Stimulated activated CD8-positive, alpha-beta memory T cell treated with anti-CD3 and anti-CD28 coated beads, Interleukin-4, amount 100 ng/mL, for 4 hours (primary cell): ENCODE results near the gene CDK2.
"Not testable (repeated sequence)": the region's sequence is repeated elsewhere in the genome, so short reads cannot be mapped to it uniquely, and the experiment has no call there.

ENCODE experiments used
- DNase-seq, 2 donors: peaks; one replicate each; pipeline ENCODE4 v3.0.0-alpha.2; 2020; ENCODE audit warnings: low read depth in 2 of 2, low spot score in 1 of 2

The CDK2 gene

GRCh38 chr12:55966408-55967281, at the start of gene CDK2:
Gene CDK2, plus strand, starts transcription at chr12:55966830. Its CDS starts 179 bp downstream, at chr12:55967009.
- DNase-seq = peak; percentile 82 to 83

GRCh38 chr12:55919032-55919431, 47.6 kb upstream of the CDK2 start:
- DNase-seq = not testable (repeated sequence)

- DNase-seq = no peak
Observed at GRCh38 chr12:55922126-55922525, 44.5 kb upstream of the CDK2 start.

DNA sequence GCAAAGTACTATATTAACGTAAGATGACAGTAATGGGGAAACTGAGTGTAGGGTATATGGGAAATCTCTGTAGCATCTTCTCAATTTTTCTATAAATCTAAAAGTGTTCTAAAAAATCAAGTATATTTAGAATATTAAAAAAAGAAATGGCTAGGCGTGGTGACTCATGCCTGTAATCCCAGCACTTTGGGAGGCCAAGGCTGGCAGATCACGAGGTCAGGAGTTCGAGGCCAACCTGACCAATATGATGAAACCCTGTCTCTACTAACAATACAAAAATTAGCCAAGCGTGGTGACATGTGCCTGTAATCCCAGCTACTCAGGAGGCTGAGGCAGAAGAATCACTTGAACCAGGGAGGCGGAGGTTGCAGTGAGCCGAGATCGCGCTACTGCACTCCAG, 43.0 kb upstream of the CDK2 start:
- DNase-seq = not testable (repeated sequence)

- DNase-seq = no peak
Observed at GRCh38 chr12:55925371-55925770, 41.3 kb upstream of the CDK2 start.

DNA sequence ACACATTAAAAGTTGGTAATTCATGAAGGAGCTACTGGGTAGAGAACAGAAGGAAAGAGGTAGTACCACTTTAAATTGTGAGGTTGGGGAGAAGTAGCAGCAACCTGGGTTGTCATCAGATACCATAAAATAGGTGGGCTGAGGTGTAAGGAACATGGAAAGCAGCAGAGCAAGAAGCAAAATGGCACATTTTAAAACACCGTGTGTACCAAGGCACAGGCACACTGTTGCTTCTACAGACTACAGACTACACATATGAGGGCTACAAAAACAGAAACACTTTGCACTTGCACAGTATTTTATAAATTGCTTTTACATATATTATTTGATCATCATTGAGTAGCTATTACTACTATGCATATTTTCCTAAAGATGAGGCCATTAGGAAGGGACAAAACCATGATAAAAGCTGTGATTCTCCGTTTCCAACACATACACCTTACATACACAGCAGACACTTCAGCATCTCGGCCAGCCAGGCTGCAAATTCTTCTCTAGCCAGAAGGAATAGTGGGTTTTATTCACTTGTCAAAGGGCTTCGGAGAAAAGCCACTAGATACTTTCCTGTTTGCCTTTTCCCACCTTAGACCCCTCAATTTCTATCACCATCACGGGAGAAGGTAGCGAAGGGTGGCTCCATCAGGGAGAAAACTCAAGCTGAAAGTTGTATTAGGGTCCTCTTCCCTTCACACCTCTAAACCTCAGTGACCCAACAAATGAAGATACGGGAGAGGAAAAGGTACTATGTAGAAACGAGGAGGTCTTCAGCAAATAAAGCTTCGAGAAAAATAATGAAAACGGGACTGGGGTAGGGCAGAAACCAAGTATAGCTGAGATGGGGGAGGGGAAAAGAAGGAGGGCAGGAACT, 40.5 kb upstream of the CDK2 start:
- DNase-seq = no peak

- peak; percentile 74 to 82 for DNase-seq
Observed at GRCh38 chr12:55926738-55927587, 39.7 kb upstream of the CDK2 start.

DNA sequence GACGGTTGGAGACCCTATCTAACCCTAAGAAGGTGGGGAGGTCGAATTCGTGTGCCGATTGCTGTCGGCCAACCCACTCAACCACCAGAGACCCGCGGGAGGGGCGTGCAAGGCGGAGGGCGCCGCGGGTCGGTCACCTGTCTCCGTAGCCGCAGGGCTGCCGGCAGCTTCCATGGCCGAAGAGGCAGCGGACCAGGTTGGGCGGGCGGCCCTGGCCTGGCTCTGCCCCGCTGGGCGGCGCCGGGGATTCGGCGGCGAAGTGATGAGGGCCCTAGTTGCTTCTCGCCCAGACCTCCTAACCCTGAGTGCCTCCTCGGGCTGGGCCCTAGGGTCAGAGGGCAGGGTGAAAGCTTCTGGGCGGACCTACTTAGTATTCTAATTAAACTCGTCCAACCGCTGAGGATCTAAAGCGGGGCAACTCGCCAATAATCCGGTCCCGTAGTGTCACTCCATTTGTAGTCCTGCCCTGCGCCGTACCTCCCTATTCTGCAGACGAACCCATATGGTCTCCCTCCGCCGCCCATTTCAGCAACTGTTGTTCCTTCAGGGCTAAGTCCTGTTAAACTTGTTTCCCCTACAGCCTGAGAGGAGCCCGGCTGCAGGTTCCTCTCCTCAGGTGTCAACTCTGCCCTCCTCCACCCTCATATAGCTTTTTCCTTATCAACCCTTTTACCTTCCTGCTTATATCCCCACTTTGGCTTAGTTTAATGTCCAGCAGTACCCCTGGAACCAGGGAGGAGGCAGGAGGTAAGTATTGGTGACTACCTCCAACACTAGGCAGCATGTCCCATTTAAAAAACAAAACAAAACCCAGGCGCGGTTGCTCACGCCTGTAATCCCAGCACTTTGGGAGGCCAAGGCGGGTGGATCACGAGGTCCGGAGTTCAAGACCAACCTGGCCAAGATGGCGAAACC, 38.8 kb upstream of the CDK2 start, which contains the start of gene PYM1:
Gene PYM1 (minus strand): TSS at position 307 of the 915 bp plus-strand sequence. CDS start 133 bp downstream, at position 174.
- peak in 1 of 2 donors; percentile 38 for DNase-seq

DNA sequence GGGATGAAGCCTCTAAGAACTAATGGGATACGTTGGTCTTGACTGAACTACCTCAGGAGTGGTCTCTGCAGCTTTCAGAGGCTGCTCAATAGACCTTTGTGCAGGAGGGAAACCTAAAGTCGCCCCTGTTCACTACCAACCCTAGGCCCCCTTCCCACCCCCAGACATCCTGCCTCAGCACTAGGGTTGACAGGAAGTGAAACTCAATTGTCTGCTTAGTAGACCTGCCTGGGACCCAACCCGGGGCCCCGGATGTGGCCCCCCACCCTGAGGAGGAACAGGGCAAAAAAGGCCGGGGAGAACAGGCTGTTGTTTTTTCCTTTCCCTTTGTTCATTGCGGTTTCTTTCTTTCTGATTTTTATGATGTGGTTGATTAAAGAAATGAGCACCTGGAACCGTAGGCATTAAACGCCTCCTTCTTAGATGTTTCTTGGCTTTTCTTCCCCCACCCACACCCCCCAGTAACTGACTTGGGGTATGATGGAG, 37.3 kb upstream of the CDK2 start:
- DNase-seq = peak; percentile 56 to 75

GRCh38 chr12:55930771-55931316, 35.8 kb upstream of the CDK2 start, which contains the start of gene DGKA:
Gene DGKA, plus strand, starts transcription at chr12:55931162. Its CDS starts 5,342 bp downstream, at chr12:55936504.
- DNase-seq = no peak

GRCh38 chr12:55931317-55931779, 35.3 kb upstream of the CDK2 start:
- DNase-seq = no peak

- no peak for DNase-seq
Observed at GRCh38 chr12:55931780-55932550, 34.7 kb upstream of the CDK2 start.

DNA sequence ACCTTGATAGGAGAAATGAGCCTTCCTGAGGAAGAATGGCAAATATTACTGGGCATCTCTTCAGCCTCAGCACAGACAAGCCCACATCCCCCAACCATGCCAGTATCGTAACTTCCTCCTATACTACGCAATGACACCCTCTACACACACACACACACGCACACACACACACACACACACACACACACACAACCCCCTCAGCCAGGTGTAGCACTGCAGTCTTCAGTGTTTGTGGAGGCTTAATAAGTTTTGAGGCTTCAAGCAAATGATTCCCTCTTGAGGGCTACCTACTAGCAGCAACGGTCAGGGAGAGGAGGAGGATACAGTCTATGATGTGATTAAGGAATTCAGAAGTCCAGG, 34.1 kb upstream of the CDK2 start:
- DNase-seq = no peak

DNA sequence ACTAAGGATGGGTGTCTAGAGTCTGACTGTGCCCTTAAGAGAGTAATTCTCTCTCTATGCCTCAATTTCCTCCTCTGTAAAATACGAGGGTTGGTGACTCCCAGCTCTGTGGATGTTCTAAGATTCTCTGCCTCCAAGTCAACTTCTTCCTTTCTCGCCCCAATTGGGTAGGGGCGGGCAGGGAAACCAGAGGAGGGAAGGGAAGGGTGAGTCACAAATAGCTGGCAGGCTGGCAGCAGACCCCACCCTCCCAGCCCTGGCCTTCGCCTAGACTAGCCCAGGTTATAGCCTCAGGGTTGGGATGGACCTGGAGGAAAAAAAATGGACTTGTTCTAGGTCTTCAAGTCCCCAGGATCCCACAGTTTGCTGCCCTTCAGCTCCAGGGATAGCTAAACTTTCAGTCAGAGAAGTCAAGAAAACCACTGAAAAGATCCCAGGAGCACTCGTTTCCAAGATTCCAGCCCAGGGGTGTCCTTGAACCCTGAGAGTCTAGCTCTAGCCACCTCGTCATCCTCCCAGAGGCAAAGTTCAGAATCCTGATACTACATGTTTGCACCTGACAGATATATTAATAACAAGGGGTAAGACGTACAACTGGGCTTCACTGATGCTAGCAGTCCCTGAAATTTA, 33.3 kb upstream of the CDK2 start:
- DNase-seq = no peak

DNA sequence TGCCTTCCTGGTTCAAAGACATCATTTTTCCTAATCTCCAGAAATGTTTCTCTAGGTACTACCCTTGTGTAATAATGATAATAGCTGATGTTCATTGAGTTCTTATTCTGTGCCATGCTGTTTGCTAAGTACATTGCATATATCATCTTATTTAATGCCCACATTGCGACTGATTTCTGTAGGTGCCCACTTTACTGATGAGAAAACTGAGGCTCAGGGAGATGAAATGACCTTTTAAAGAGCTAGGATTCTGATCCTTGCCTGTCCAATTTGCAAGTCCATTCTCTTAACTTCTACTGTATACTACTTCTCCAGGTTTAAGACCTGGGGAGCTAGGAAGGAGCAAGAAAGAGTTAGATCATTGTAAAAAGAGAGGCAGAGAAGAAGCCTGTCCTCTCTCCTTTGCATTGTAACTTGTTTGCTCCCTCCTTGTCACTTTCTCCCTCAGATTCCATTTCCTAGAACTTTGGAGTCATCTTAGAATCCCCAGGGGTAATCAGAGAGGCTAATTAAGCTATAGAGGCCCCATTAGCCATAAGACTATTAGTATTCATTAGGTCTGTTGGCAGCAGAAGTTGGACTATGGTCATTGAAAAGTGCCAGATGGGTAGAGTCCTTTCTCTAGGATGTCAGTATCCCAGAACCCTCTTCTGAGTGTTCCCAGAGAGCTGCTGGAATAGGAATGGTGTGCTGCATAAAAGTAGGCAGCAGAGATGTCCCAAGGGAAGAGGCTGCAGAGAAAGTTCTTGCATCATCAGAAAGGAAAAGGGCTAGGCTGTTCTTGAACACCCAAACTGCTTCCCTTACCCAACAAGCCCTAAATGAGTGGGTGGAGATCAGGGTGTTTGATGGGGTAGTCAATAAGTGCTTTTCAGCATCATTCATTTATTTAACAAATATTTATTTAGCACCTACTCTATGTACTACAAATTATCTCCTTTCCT, 32.6 kb upstream of the CDK2 start:
- no peak for DNase-seq

- DNase-seq = no peak
Observed at GRCh38 chr12:55934773-55935172, 31.9 kb upstream of the CDK2 start.

- DNase-seq = no peak
Observed at GRCh38 chr12:55935738-55936151, 30.9 kb upstream of the CDK2 start.
